Activated CD4-positive, alpha-beta T cell treated with anti-CD3 and anti-CD28 coated beads for 24 hours (primary cell): ENCODE data around the gene ZNF185.

Experiments used
- DNase-seq, 2 donors: peaks; one replicate each; pipeline ENCODE4 v3.0.0-alpha.2; 2020; ENCODE audit warnings: low read depth in 2 of 2

Gene ZNF185

GRCh38 chrX:152917656-152918579 is 20.1 kb downstream of the ZNF185 start:
- DNase-seq = no peak

- no peak for DNase-seq
Measured at GRCh38 chrX:152918707-152919106, 20.8 kb downstream of the ZNF185 start.

GRCh38 chrX:152923599-152923998 is 25.7 kb downstream of the ZNF185 start:
- no peak for DNase-seq

- no peak for DNase-seq
Measured at GRCh38 chrX:152925835-152926234, 28.0 kb downstream of the ZNF185 start.

GRCh38 chrX:152926279-152926678 is 28.4 kb downstream of the ZNF185 start:
- peak; percentile 20 to 22 for DNase-seq

- no peak for DNase-seq
Measured at GRCh38 chrX:152926923-152927322, 29.1 kb downstream of the ZNF185 start.

- no peak for DNase-seq
Measured at GRCh38 chrX:152927858-152928760, 30.2 kb downstream of the ZNF185 start.

GRCh38 chrX:152928761-152929400 is 31.0 kb downstream of the ZNF185 start:
- DNase-seq = no peak

GRCh38 chrX:152929898-152930297 is 32.0 kb downstream of the ZNF185 start:
- no peak for DNase-seq

GRCh38 chrX:152930516-152930915 is 32.6 kb downstream of the ZNF185 start:
- no peak for DNase-seq

- no peak for DNase-seq
Measured at GRCh38 chrX:152932144-152932543, 34.3 kb downstream of the ZNF185 start.

GRCh38 chrX:152932598-152933175 is 34.8 kb downstream of the ZNF185 start:
- DNase-seq = no peak

- no peak for DNase-seq
Measured at GRCh38 chrX:152936306-152936705, 38.4 kb downstream of the ZNF185 start.

- DNase-seq = no peak
Measured at GRCh38 chrX:152937236-152937635, 39.4 kb downstream of the ZNF185 start.

- peak; percentile 81 to 82 for DNase-seq
Measured at GRCh38 chrX:152941328-152942076, 43.6 kb downstream of the ZNF185 start.

- no peak for DNase-seq
Measured at GRCh38 chrX:152942077-152942442, 44.2 kb downstream of the ZNF185 start.

GRCh38 chrX:152943826-152944225 is 46.0 kb downstream of the ZNF185 start:
- DNase-seq = no peak

GRCh38 chrX:152945021-152945979 is 47.4 kb downstream of the ZNF185 start:
- no peak for DNase-seq

GRCh38 chrX:152946681-152947080 is 48.8 kb downstream of the ZNF185 start:
- DNase-seq = no peak
